ENCODE results near the gene SRR. TPM values are rescaled to one million over a fixed set of nuclear protein-coding genes. Genes with fewer than 3 reads are reported as not detected.

SRR gene
- total RNA-seq, 1 donor from 2014 or later = 27.8 TPM

DNA sequence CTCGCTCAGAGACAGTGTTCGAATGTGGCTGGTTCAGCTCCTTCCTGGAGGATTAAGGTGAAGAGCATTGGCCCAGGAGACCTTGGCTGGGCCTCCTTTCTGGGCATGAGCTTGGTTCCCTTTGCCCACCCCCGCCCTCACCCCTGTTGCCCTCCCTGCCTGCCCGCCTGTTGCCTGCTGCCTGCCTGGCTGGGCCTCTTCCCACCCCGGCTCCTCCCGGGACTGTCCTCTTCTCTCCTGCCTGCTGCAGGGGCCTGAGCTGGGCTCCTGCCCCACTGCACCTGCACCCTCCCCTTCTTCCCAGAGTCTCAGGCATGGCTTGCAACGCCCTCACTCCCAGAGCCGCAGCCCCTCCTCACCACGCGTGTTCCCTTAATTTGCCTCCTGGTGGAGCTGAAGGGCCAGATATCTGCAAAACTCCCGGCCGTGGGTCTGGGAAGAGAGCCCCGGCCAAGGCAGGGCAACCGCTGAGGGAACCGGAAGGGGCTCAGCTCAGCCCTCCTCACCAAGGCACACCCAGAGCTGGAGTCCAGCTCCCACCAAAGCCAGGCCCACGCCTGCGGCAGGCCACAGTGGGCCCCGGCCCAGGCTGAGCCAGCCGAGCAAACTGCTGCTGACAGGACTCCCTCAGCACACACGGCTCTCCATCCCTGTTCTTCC lies 65.9 kb downstream of the SRR start:
- peaks cover 18% of the 10 kb centered on the region for H3K4me1 Mint-ChIP-seq (ENCODE audit: unreplicated experiment)
- peaks cover 8% of the 10 kb centered on the region for H3K36me3 Mint-ChIP-seq (ENCODE audit: low read depth, unreplicated experiment)
- peak; percentile 45 for DNase-seq (ENCODE audit: low spot score)
- no peak overlapping the region for H3K4me3 Mint-ChIP-seq (ENCODE audit: unreplicated experiment)
- no peak overlapping the region for H3K27ac Mint-ChIP-seq (ENCODE audit: unreplicated experiment)
- TF ChIP-seq, protein P1, sequence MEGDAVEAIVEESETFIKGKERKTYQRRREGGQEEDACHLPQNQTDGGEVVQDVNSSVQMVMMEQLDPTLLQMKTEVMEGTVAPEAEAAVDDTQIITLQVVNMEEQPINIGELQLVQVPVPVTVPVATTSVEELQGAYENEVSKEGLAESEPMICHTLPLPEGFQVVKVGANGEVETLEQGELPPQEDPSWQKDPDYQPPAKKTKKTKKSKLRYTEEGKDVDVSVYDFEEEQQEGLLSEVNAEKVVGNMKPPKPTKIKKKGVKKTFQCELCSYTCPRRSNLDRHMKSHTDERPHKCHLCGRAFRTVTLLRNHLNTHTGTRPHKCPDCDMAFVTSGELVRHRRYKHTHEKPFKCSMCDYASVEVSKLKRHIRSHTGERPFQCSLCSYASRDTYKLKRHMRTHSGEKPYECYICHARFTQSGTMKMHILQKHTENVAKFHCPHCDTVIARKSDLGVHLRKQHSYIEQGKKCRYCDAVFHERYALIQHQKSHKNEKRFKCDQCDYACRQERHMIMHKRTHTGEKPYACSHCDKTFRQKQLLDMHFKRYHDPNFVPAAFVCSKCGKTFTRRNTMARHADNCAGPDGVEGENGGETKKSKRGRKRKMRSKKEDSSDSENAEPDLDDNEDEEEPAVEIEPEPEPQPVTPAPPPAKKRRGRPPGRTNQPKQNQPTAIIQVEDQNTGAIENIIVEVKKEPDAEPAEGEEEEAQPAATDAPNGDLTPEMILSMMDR (IDR thresholded peaks at IDR 0.05; ENCODE audit: unreplicated experiment) = no peak
- H3K9me3 Mint-ChIP-seq (ENCODE audit: unreplicated experiment) = no peaks in the 10 kb centered on the region
- H3K27me3 Mint-ChIP-seq (ENCODE audit: unreplicated experiment) = peaks cover 8% of the 10 kb centered on the region

DNA sequence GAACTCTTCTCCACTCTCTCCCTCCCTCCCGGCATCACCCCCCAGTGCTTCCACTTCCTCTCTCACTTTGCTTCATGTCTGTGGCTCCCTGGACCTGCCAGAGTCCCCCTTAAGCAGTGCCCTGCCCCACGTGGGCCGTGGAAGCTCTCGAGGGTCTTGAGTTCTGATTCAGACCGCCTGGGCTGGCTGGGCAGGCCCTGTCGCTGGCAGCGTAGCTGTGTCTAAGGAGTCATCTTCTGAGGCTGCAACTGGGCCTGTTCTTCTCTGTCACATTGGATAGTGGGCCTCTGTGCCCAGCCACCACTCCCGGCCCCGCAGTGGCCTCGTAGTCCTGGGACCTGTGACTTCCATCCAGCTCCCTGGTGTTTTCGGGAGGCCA lies 66.5 kb downstream of the SRR start:
- Mint-ChIP-seq H3K36me3 (ENCODE audit: low read depth, unreplicated experiment) (peaks cover 10% of the 10 kb centered on the region), H3K27me3 (ENCODE audit: unreplicated experiment) (peaks cover 12% of the 10 kb centered on the region), H3K4me3 (ENCODE audit: unreplicated experiment) (no peak overlapping the region), H3K27ac (ENCODE audit: unreplicated experiment) (no peak overlapping the region), H3K9me3 (ENCODE audit: unreplicated experiment) (no peaks in the 10 kb centered on the region), H3K4me1 (ENCODE audit: unreplicated experiment) (peaks cover 22% of the 10 kb centered on the region)
- DNase-seq (ENCODE audit: low spot score) = no peak
- TF ChIP-seq, protein P1 (IDR thresholded peaks at IDR 0.05; ENCODE audit: unreplicated experiment) = no peak

- Mint-ChIP-seq H3K27ac (ENCODE audit: unreplicated experiment) (peak overlapping the region; percentile 45), H3K9me3 (ENCODE audit: unreplicated experiment) (no peaks in the 10 kb centered on the region), H3K4me3 (ENCODE audit: unreplicated experiment) (peak overlapping the region; percentile 18), H3K36me3 (ENCODE audit: low read depth, unreplicated experiment) (peaks cover 10% of the 10 kb centered on the region), H3K4me1 (ENCODE audit: unreplicated experiment) (peaks cover 22% of the 10 kb centered on the region), H3K27me3 (ENCODE audit: unreplicated experiment) (peaks cover 14% of the 10 kb centered on the region)
- TF ChIP-seq, protein P1 (IDR thresholded peaks at IDR 0.05; ENCODE audit: unreplicated experiment) = no peak
- no peak for DNase-seq (ENCODE audit: low spot score)
These were observed 67.7 kb downstream of the SRR start for GRCh38 chr17:2371183-2372130.

GRCh38 chr17:2372180-2372579 lies 68.4 kb downstream of the SRR start:
- Mint-ChIP-seq H3K36me3 (ENCODE audit: low read depth, unreplicated experiment) (peaks cover 15% of the 10 kb centered on the region), H3K27me3 (ENCODE audit: unreplicated experiment) (peaks cover 14% of the 10 kb centered on the region)

More at GRCh38 chr17:2372180-2372579, 68.4 kb downstream of the SRR start:
- H3K4me1 Mint-ChIP-seq (ENCODE audit: unreplicated experiment) = peaks cover 22% of the 10 kb centered on the region
- DNase-seq (ENCODE audit: low spot score) = no peak
- TF ChIP-seq, protein P1 (IDR thresholded peaks at IDR 0.05; ENCODE audit: unreplicated experiment) = no peak
- H3K9me3 Mint-ChIP-seq (ENCODE audit: unreplicated experiment) = no peaks in the 10 kb centered on the region
- H3K27ac Mint-ChIP-seq (ENCODE audit: unreplicated experiment) = no peak overlapping the region
- no peak overlapping the region for H3K4me3 Mint-ChIP-seq (ENCODE audit: unreplicated experiment)

Measured in endothelial cell (in vitro differentiated cells).